Right lobe of liver (tissue), 6 donors: Measurements from ENCODE around the gene EXD2. TPM values are rescaled to one million over a fixed set of nuclear protein-coding genes. Genes with fewer than 3 reads are reported as not detected.

Experiments
- ATAC-seq, 4 donors: fragments of 200-7000 bp; cut with Tn5 transposase; one replicate each; pipeline ENCODE4 v1.9.1; 2020; ENCODE audit warnings: mild to moderate bottlenecking in 4 of 4, moderate library complexity in 4 of 4
- DNase-seq, 3 donors: peaks; one replicate each; pipeline ENCODE4 v3.0.0-alpha.2; 2020
- H3K27ac ChIP-seq, 3 donors: fragments of 200-600 bp; one replicate each; pipeline ENCODE4 v1.8.0; 2022
- H3K27me3 ChIP-seq, 2 donors: fragments of 200-600 bp; one replicate each; pipeline ENCODE4 v1.8.0; 2022
- H3K36me3 ChIP-seq, 4 donors: fragments of 200-600 bp; sonication (generic) in 1 of 4; one replicate each; pipeline versions ENCODE4 v1.5.1 to v1.8.0; 2017 to 2022; ENCODE audit warnings: control low read depth in 1 of 4
- H3K4me1 ChIP-seq, 4 donors: fragments of 200-600 bp; sonication (generic) in 1 of 4; one replicate each; pipeline versions ENCODE4 v1.5.1 to v1.8.0; 2017 to 2022; ENCODE audit warnings: control low read depth in 1 of 4
- H3K4me3 ChIP-seq, 3 donors: fragments of 200-600 bp; one replicate each; pipeline ENCODE4 v1.8.0; 2022
- H3K9me3 ChIP-seq, 4 donors: fragments of 200-600 bp; sonication (generic) in 1 of 4; one replicate each; pipeline versions ENCODE4 v1.5.1 to v1.8.0; 2017 to 2022; ENCODE audit warnings: control low read depth in 1 of 4
- CTCF ChIP-seq, 4 donors: fragments of 200-600 bp in 3 of 4; fragments of 450-650 bp in 1 of 4; IDR thresholded peaks; one replicate each; pipeline versions ENCODE4 v1.5.1 to v1.8.0; 2016 to 2022; ENCODE audit warnings: antibody characterized with exemption in 4 of 4, mild to moderate bottlenecking in 2 of 4
- POLR2A ChIP-seq: fragments of 450-650 bp; IDR thresholded peaks from one replicate; pipeline ENCODE4 v1.6.1; 2017; ENCODE audit warnings: antibody characterized with exemption, mild to moderate bottlenecking
- WGBS: methylation state at CpG from one replicate; pipeline ENCODE4 v1.1.6; 2018; ENCODE audit warnings: low coverage, low lambda C conversion rate; ENCODE audit not compliant: insufficient coverage; ENCODE audit errors: missing lambda C conversion rate; 5-methylcytosine and 5-hydroxymethylcytosine counted together
- intact Hi-C, 2 donors: fragments of 100-400 bp; cut with DNase I; formaldehyde crosslinking; loops; one replicate each; pipeline versions ENCODE4 v1.11.2 to v1.14.1; 2022
- total RNA-seq, 6 experiments: library from RNA; depleted of rRNA in 2 of 6; stranded (reverse); fragments of >200 nt in 2 of 6; fragmentation: NEBNext Ultra II Directional in 3 of 6; extraction: Animal tissue kit (Norgen Biotek cat#: 25700) in 3 of 6; gene quantifications; one replicate each; pipeline versions ENCODE4 v1.1.0 to v1.2.4, GENCODE V29; 2016 to 2023
- donor health status: DM: no; HTN: yes; CAD: no.
- donor health status: DM: no; HTN: no; CAD: no.
- donor health status: DM: no; HTN: no; CAD: no.
- donor health status: DM: no; HTN: yes; CAD: no.
- donor health status: DM: no; HTN: yes; CAD: no.

EXD2 gene
- total RNA-seq, 6 experiments from 2014 or later, result 7.4 to 10.4 (median 8.2) TPM

GRCh38 chr14:69259527-69260189 lies 68.4 kb downstream of the EXD2 start, which contains the start of gene GALNT16:
Gene GALNT16 (plus strand): TSS chr14:69260158. CDS start chr14:69260291, 133 bp downstream.
- Histone ChIP-seq H3K4me1 (peaks cover 0 to 23% (median 0%) of the 10 kb centered on the region in 4 donors), H3K27me3 (no peaks in the 10 kb centered on the region), H3K27ac (no peak within 1 kb of the TSS), H3K36me3 (no peaks in the 10 kb centered on the region), H3K9me3 (no peaks in the 10 kb centered on the region), H3K4me3 (peak within 1 kb of the TSS; percentile 30 to 57 (median 31))
- DNase-seq, result no peak
- ATAC-seq, result no peak
- WGBS, result no CpG with 5 or more reads among the region's 74 CpGs
- intact Hi-C loops, result loop anchor here in 1 of 2 donors (10.0 kb wide), 1 partner anchor 205 kb away; no protein-coding TSS in a partner anchor
- TF ChIP-seq CTCF (IDR thresholded peaks at IDR 0.05) (peak in 1 of 4 donors; percentile 9), POLR2A (no peak)

GRCh38 chr14:69260190-69260860 lies 69.0 kb downstream of the EXD2 start:
- Histone ChIP-seq H3K27ac (no peak overlapping the region), H3K4me3 (peak overlapping the region; percentile 30 to 57 (median 31)), H3K9me3 (no peaks in the 10 kb centered on the region), H3K36me3 (no peaks in the 10 kb centered on the region), H3K27me3 (no peaks in the 10 kb centered on the region), H3K4me1 (peaks cover 0 to 23% (median 0%) of the 10 kb centered on the region in 4 donors)
- ATAC-seq, result no peak
- DNase-seq, result no peak
- 0% methylated on average over 14 of the region's 78 CpGs for WGBS
- intact Hi-C loops, result loop anchor here in 1 of 2 donors (10.0 kb wide), 1 partner anchor 204 kb away; no protein-coding TSS in a partner anchor
- TF ChIP-seq CTCF (IDR thresholded peaks at IDR 0.05), result no peak
- no peak for TF ChIP-seq POLR2A

GRCh38 chr14:69260861-69261564 lies 69.7 kb downstream of the EXD2 start:
- Histone ChIP-seq H3K27ac (peak overlapping the region in 1 of 3 donors; percentile 53), H3K9me3 (no peaks in the 10 kb centered on the region), H3K27me3 (no peaks in the 10 kb centered on the region), H3K4me1 (peaks cover 0 to 23% (median 0%) of the 10 kb centered on the region in 4 donors), H3K36me3 (no peaks in the 10 kb centered on the region), H3K4me3 (peak overlapping the region; percentile 30 to 57 (median 31))
- ATAC-seq (peak; percentile 82 to 89 (median 84)), DNase-seq (peak; percentile 48 to 66 (median 59))
- no peak for TF ChIP-seq POLR2A
- peak; percentile 51 to 82 (median 75) for TF ChIP-seq CTCF (IDR thresholded peaks at IDR 0.05)
- intact Hi-C loops, result loop anchor here in 1 of 2 donors (10.0 kb wide), 1 partner anchor 204 kb away; no protein-coding TSS in a partner anchor
- under 1% methylated on average over 39 of the region's 64 CpGs for WGBS

GRCh38 chr14:69261761-69262331 lies 70.5 kb downstream of the EXD2 start:
- Histone ChIP-seq H3K4me3 (peak overlapping the region; percentile 30 to 57 (median 31)), H3K36me3 (no peaks in the 10 kb centered on the region), H3K9me3 (no peaks in the 10 kb centered on the region), H3K27ac (peak overlapping the region in 1 of 3 donors; percentile 53), H3K4me1 (peaks cover 0 to 23% (median 0%) of the 10 kb centered on the region in 4 donors), H3K27me3 (no peaks in the 10 kb centered on the region)
- 29% methylated on average over 2 of the region's 5 CpGs for WGBS
- ATAC-seq (peak; percentile 81 to 89 (median 86)), DNase-seq (peak in 2 of 3 donors; percentile 67 to 82)
- intact Hi-C loops, result loop anchor here in 1 of 2 donors (10.0 kb wide), 1 partner anchor 203 kb away; no protein-coding TSS in a partner anchor
- TF ChIP-seq POLR2A (no peak), CTCF (IDR thresholded peaks at IDR 0.05) (no peak)
